Ovary (tissue), 3 donors: Measurements from ENCODE around the gene ANXA10.

Source experiments
- CTCF ChIP-seq, 3 donors: fragments of 450-650 bp in 2 of 3; fragments of 200-600 bp in 1 of 3; IDR thresholded peaks; one replicate each; pipeline versions ENCODE4 v1.5.1 to v1.8.0; 2016 to 2022; ENCODE audit warnings: antibody characterized with exemption in 3 of 3, mild to moderate bottlenecking in 1 of 3
- EP300 ChIP-seq: sonication (generic); formaldehyde crosslinking; IDR thresholded peaks from one replicate; pipeline ENCODE4 v1.6.1; 2017; ENCODE audit warnings: antibody characterized with exemption
- POLR2A ChIP-seq: fragments of 450-650 bp; IDR thresholded peaks from one replicate; pipeline ENCODE4 v1.6.1; 2017; ENCODE audit warnings: antibody characterized with exemption, mild to moderate bottlenecking, moderate library complexity
- donor health status: DM: no; HTN: no; CAD: no.

GRCh38 chr4:168101026-168101425 is 8.7 kb downstream of the ANXA10 start:
- TF ChIP-seq CTCF (IDR thresholded peaks at IDR 0.05) (no peak), POLR2A (no peak), EP300 (no peak)
